ENCODE data around the gene HOXA6.

The HOXA6 gene

DNA sequence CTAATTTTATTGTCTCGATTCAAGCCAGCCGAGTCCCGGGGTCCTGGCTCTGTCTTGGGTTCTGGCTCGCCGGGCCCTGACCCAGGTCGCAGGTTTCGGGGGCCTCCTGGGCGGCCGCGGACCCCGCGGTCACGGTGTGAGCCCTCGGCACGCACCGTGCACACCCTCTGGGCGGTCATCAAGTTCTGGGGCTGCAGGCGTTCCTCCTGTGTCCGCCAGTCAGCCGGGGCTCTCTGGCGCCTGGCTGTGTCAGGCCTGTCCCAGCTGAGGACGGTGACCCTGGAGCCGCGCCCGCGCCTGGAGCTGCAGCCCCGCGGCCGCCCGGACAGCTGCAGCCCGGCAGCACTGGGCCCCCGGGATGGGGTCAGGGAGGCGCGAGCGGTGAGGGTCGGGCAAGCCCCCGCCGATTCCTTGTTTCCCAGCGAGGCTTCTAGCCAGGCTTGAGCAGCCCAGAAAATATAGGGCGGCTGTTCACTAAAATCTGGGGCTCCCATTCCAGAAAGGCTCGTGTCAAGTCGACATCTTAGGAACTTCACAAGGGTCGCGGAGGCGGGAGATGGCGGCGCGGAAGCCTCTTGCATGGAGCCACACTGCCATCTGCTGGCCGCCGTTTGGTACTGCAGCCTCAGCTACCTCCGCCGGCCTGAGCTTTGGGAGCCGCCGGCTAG, 13.1 kb upstream of the HOXA6 start:
- FAIRE-seq = no peak

DNA sequence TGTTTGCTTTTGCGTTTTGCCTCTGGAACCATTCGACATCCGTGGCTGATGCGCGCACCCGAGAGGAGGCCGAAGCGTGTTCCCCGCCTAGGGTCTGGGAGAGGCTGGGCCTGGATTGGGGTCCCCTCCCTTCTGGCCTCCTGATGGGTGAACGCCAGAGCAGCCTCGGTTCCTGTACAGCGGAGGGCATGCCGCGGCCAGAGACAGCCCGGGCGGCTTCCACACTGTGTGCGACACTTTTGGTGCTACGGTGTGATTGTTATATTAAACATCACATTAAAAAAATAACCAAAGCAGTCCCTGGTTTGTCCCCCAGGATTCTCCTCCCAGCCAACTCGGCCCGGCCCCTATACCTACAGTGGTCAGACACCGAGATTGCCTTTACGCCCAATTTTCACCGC, 12.6 kb upstream of the HOXA6 start:
- no peak for FAIRE-seq

- no peak for FAIRE-seq
Observed at GRCh38 chr7:27159266-27160144, 11.9 kb upstream of the HOXA6 start.

DNA sequence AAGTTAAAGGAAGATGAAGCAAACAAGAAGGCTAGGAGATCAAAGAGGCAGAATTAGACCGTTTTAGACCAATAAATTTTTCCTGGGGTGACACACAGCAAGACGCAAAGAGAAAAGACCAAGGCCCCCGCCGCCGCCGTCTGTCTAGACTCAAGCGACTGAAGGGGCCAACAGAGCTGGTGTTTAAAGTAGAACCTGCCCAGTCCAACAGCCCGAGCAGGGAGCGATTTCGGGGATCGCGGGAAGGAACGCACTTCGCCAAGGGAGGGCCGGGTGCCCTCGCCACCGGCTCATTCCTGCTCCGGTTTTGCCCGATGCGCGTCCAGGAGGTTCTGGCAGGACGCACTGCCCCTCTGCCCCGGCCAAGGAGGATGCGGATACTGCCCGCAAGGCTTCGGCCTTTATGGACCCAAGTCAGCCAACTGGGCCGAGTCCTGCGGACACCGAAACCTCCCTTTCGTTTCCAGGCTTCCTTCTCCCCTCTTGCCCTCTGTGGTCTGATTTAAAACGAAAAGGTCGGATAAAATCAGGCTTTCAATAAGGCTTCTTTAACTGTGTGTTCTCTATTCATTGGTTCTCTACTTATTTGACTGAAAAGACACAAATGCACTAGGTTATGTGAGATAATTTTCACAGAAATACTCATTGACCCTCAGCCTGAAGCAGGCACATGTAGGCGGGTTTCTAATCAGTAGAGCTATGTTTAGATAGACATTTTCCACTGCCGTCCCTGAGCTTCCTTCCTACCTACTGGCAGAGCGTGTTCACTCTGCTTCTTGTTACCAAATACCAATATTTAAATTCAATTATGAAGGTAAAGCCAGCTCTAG, 11.1 kb upstream of the HOXA6 start:
- no peak for FAIRE-seq

GRCh38 chr7:27157702-27158431, 10.3 kb upstream of the HOXA6 start:
- FAIRE-seq = no peak

- no peak for FAIRE-seq
Observed at GRCh38 chr7:27156916-27157701, 9.5 kb upstream of the HOXA6 start.

DNA sequence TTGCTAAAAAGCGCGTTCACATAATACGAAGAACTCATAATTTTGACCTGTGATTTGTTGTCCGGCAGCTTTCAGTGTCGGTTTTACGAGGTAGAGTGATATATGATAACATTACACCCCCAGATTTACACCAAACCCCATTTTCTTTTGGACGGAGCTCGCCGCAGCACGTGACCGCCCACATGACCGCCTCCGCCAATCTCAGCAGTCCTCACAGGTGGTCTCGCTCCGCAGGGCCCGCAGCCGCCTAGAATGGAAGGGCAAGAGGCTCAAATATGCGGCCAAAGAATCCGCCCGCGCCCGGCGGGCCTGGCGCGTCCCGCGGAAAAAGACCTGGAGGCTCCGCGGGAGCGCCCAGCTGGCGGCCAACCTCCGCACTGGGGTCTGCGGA, 8.9 kb upstream of the HOXA6 start, which contains the start of gene HOXA7:
Gene HOXA7 (minus strand): TSS at position 168 of the 391 bp plus-strand sequence. CDS start 130 bp downstream, at position 38.
- no peak for FAIRE-seq

- no peak for FAIRE-seq
Observed at GRCh38 chr7:27155816-27156507, 8.4 kb upstream of the HOXA6 start.

DNA sequence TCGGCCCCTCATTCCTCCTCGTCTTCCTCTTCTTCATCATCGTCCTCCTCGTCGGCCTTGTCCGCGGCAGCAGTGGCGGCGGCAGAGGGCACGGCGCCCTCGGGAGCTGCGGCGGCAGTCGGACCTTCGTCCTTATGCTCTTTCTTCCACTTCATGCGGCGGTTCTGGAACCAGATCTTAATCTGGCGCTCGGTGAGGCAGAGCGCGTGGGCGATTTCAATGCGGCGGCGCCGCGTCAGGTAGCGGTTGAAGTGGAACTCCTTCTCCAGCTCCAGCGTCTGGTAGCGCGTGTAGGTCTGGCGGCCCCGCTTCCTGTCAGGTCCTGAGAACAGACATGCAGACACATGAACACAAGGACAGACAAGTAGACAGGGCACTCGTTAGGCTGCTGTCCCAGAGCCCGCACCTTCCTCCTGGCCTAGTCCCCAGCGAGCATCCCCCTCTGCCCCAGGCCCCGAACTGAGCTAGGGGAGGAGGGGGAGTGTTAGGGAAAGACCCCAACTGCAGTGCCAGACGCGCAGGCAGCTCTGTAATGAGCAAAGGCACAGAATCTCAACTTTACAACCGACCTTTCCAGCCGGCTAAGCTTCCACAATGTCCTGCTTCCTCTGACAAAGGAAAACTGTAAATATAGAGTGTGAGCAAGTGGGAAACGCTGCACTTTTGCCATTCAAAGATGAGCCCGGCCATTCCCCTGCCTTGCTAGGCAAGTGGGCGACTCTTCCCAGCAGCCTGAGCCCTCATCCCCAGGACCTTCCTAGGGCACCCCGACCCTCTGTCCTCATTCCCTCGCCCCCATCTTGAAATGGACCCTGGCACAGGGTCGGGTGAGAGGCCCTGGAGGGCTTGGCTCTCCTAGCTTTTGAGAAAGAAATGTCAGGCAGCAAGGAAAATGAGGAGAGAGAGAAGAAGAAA, 7.6 kb upstream of the HOXA6 start:
- no peak for FAIRE-seq

- no peak for FAIRE-seq
Observed at GRCh38 chr7:27154369-27154768, 6.8 kb upstream of the HOXA6 start.

DNA sequence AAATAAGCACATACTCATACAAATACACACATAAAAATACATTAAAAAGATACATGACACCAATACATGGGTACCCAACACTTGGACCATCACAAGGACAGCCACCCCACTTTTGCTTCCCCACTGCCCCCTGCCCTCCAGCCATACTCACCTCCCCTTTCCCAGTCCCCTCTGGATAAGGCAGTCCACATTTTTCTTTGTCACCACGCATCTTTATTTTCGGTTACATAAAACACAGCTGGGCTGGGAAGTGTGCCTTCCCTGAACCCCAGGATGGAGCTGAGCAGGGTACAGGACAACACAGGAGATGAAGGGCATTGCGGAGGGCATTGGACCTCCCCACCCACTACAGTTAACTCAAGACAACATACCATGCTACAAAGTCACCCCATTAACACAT, 6.0 kb upstream of the HOXA6 start:
- FAIRE-seq = no peak

DNA sequence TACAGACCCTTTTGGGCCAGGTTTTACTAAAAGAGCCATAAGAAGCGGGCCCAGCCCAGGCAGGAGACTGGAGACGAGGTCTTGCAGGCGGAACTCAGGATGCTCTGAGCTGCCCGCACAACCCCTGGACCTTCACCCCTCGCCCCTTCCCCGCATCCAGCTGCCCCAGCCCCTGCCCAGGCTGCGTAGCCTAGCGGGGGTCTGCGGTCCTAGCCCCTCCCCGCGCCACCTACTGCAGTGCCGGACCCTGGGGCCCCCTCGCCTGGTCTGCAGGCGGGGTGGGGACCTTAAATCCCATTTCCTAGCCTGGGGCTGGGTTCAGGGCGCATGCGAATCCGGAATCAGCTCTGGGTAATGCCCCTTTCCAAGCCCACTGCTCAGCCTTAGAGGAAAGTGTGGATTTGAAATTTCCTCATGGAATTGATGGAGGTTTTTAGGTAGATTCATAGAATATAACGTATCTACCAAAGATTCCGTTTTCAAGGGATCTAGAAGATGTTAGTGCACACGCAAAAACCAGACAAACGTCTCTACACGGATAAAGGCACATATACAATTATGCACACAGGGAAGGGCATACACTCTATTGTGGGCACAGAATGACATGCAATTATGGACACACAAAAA, 5.4 kb upstream of the HOXA6 start:
- no peak for FAIRE-seq

DNA sequence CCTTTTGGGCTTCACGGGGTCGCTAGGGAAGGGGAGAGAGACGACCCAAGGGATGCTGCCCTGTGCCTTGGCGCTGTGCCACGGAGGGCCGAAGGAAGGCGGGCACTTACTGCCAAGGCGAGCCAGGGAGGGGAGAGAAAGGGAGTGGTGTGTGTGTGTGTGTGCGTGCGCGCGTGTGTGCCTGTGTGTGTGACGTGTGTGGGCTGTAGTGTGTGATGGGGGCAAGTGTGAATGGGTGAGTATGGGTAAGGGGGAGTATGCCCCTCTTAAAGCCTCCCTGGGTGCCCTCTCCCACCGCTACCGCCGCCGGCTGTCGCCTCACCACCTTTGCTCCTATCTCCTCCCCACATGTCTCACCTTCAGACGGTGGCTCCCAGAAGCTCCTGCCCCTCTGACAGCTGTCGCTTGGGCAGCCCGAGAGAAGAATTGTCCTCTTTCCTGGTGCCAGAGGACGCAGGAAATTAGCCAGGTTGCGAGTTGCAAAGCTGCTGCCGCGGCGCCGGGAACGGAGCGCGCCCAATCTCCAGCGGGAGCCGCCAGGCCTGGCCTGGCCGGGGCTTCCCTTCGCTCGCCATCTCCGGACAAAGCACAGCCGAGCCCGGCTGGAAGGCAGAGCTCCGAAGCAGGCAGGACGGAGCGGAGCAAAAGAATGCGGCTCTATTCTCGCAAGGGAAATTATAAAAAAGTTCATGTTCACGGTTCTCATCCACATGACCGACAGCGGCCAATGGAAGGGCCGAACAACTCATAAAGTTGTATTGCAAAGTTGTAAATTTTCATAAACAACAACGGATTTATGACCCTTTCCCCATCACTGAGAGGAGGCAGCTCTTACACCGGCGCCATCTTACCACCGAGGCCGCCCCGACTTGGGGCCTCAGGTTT, 4.6 kb upstream of the HOXA6 start, which contains the start of gene HOXA3:
Gene HOXA3 (minus strand): TSS at position 653 of the 885 bp plus-strand sequence. CDS start 41,943 bp downstream, outside the sequence.
- FAIRE-seq = no peak

- no peak for FAIRE-seq
Observed at GRCh38 chr7:27151341-27151930, 3.9 kb upstream of the HOXA6 start.

GRCh38 chr7:27150568-27151340, 3.2 kb upstream of the HOXA6 start:
- FAIRE-seq = no peak

DNA sequence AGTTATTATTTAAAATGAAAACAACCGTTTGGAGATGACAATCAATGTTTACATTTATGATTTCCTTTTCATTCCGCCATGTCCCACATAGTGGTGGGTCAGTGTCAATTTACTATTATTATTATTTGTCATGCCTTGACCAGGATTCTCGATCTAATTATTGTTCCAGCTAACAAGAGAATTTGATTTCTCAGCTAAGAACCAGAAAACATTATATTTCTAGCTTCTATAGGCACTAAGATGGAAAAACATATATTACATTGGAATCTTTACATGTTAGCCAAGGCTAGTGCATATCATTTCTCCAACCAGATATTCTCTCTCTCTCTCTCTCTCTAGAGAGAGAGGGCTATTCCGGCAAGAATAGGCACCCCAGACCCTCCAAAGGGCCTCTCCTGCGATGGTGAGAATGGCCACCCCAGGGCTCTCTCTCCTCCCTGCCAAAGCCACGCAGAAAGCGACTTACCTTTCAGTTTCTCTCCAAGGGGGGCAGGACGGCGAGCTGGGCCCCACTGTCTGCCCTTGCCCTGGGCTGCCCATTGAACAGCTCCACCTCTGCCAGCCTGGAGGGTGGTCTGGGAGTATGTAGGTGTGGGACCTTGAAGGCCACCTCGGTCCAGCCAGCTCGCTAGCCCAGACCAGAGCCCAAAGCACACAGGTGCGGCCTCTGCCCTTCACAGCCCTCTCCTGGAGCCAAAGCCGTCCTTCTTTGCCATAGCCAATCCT, 2.4 kb upstream of the HOXA6 start:
- FAIRE-seq = no peak

Measured in islet of Langerhans (tissue), 1 donor.